Stimulated activated CD4-positive, alpha-beta T cell treated with anti-CD3 and anti-CD28 coated beads, TNF-alpha, amount 100 ng/mL, for 24 hours (primary cell): ENCODE measurements around the gene CDC20B.
"Not testable (repeated sequence)": the region's sequence is repeated elsewhere in the genome, so short reads cannot be mapped to it uniquely, and the experiment has no call there.

Experiments
- DNase-seq, 3 experiments: peaks; one replicate each; pipeline ENCODE4 v3.0.0-alpha.2; 2020; ENCODE audit warnings: low read depth in 3 of 3

The CDC20B gene

GRCh38 chr5:55104036-55104772 is 68.8 kb downstream of the CDC20B start:
- no peak for DNase-seq

GRCh38 chr5:55102348-55102747 is 70.6 kb downstream of the CDC20B start, which contains the start of gene GZMA:
Gene GZMA, plus strand, starts transcription at chr5:55102646. Its CDS starts 37 bp downstream, at chr5:55102683.
- no peak for DNase-seq

GRCh38 chr5:55101556-55102276 is 71.3 kb downstream of the CDC20B start:
- DNase-seq: no peak

- DNase-seq: not testable (repeated sequence)
These were observed 71.8 kb downstream of the CDC20B start for GRCh38 chr5:55101148-55101547.

GRCh38 chr5:55096861-55097260 is 76.1 kb downstream of the CDC20B start:
- DNase-seq: no peak

- no peak for DNase-seq
These were observed 76.8 kb downstream of the CDC20B start for GRCh38 chr5:55096182-55096581.

GRCh38 chr5:55091011-55091410 is 82.0 kb downstream of the CDC20B start:
- not testable (repeated sequence) for DNase-seq

GRCh38 chr5:55089301-55089700 is 83.7 kb downstream of the CDC20B start:
- DNase-seq: not testable (repeated sequence)

- DNase-seq: no peak
These were observed 91.4 kb downstream of the CDC20B start for GRCh38 chr5:55081541-55081940.

- no peak for DNase-seq
These were observed 99.8 kb downstream of the CDC20B start for GRCh38 chr5:55073211-55073610.

- DNase-seq: no peak
These were observed 100.3 kb downstream of the CDC20B start for GRCh38 chr5:55072666-55073065.

- DNase-seq: no peak
These were observed 101.6 kb downstream of the CDC20B start for GRCh38 chr5:55071413-55071812.

- DNase-seq: no peak
These were observed 102.0 kb downstream of the CDC20B start for GRCh38 chr5:55070968-55071367.

GRCh38 chr5:55066277-55066676 is 106.7 kb downstream of the CDC20B start:
- DNase-seq: no peak

GRCh38 chr5:55064523-55064922 is 108.5 kb downstream of the CDC20B start:
- DNase-seq: no peak

- DNase-seq: no peak
These were observed 109.1 kb downstream of the CDC20B start for GRCh38 chr5:55063899-55064298.

GRCh38 chr5:55063220-55063863 is 109.6 kb downstream of the CDC20B start:
- no peak for DNase-seq
